ENCODE measurements around the gene COQ6.

DNA sequence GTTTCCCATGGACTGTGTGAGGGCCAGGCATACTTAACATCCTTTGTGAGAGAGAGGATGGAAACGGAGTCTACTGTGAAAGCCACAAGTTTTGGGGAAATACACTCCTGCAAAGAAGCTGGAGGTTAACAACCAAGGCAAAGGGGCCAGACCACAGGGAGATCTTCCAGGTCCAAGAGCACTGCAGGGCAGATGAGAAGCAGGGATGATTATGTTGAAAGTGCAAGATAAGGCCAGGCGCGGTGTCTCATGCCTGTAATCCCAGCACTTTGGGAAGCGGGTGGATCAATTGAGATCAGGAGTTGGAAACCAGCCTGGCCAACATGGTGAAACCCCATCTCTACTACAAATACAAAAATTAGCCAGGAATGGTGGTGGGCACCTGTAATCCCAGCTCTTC is 15.1 kb downstream of the COQ6 start:
- TF ChIP-seq, protein P1, sequence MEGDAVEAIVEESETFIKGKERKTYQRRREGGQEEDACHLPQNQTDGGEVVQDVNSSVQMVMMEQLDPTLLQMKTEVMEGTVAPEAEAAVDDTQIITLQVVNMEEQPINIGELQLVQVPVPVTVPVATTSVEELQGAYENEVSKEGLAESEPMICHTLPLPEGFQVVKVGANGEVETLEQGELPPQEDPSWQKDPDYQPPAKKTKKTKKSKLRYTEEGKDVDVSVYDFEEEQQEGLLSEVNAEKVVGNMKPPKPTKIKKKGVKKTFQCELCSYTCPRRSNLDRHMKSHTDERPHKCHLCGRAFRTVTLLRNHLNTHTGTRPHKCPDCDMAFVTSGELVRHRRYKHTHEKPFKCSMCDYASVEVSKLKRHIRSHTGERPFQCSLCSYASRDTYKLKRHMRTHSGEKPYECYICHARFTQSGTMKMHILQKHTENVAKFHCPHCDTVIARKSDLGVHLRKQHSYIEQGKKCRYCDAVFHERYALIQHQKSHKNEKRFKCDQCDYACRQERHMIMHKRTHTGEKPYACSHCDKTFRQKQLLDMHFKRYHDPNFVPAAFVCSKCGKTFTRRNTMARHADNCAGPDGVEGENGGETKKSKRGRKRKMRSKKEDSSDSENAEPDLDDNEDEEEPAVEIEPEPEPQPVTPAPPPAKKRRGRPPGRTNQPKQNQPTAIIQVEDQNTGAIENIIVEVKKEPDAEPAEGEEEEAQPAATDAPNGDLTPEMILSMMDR (IDR thresholded peaks at IDR 0.05; ENCODE audit: poor library complexity, severe bottlenecking), result no peak
- TF ChIP-seq EZH2 (IDR thresholded peaks at IDR 0.05; ENCODE audit: borderline replicate concordance, insufficient read depth, low read length, poor library complexity, severe bottlenecking) (no peak), EP300 (conservative IDR thresholded peaks at IDR 0.05; ENCODE audit: poor library complexity, severe bottlenecking) (no peak), TAF1 (IDR thresholded peaks at IDR 0.05; ENCODE audit: low read depth) (no peak), REST (IDR thresholded peaks at IDR 0.05; ENCODE audit: borderline replicate concordance) (no peak)

Data from neural cell (in vitro differentiated cells).